DND-41 (cell line): ENCODE results near the gene TBC1D4.

Experiments used
- EZH2 ChIP-seq: IDR thresholded peaks from 3 replicates; pipeline ENCODE4 v1.6.1; 2012; ENCODE audit warnings: borderline replicate concordance, low read depth, mild to moderate bottlenecking, moderate library complexity, low read length, inconsistent platforms; ENCODE audit not compliant: severe bottlenecking
- TF ChIP-seq, protein P1 (sequence below): IDR thresholded peaks from 2 replicates; pipeline ENCODE4 v1.5.1; 2012; ENCODE audit warnings: borderline replicate concordance, low read length, moderate library complexity, mild to moderate bottlenecking; ENCODE audit not compliant: poor library complexity, severe bottlenecking; ENCODE audit errors: extremely low read depth

DNA sequence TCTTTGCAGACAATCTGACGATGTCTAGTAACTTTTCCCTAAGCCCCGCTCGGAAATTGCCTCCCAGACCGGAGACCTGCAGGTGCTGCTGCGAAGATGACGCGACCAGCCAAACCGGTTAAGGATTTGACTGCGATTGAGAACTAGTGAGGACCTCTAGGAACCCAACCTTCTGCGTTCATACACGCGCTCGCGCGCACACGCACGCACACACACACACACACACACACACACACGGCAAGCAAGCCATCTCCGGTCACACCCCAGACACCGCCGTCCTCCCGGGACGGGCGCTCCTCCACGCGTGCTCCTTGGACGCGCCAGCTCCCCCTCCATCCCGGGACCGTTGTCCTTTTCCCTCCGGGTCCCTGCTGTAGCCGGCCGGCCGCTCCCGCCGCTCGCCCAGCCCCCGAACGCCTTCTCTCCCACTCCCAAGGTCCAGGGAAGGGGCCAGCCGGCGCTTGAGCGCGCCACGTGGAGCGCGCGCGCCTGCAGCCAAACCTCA is 1.2 kb downstream of the TBC1D4 start:
- TF ChIP-seq EZH2 = no peak
- TF ChIP-seq, protein P1, sequence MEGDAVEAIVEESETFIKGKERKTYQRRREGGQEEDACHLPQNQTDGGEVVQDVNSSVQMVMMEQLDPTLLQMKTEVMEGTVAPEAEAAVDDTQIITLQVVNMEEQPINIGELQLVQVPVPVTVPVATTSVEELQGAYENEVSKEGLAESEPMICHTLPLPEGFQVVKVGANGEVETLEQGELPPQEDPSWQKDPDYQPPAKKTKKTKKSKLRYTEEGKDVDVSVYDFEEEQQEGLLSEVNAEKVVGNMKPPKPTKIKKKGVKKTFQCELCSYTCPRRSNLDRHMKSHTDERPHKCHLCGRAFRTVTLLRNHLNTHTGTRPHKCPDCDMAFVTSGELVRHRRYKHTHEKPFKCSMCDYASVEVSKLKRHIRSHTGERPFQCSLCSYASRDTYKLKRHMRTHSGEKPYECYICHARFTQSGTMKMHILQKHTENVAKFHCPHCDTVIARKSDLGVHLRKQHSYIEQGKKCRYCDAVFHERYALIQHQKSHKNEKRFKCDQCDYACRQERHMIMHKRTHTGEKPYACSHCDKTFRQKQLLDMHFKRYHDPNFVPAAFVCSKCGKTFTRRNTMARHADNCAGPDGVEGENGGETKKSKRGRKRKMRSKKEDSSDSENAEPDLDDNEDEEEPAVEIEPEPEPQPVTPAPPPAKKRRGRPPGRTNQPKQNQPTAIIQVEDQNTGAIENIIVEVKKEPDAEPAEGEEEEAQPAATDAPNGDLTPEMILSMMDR = no peak
